ENCODE measurements around the gene STUM. TPM values are rescaled to one million over a fixed set of nuclear protein-coding genes. Genes with fewer than 3 reads are reported as not detected.
"Not testable (repeated sequence)": the region's sequence is repeated elsewhere in the genome, so short reads cannot be mapped to it uniquely, and the experiment has no call there.

Gene STUM
- total RNA-seq, 1 donor from 2014 or later = 24.3 TPM

DNA sequence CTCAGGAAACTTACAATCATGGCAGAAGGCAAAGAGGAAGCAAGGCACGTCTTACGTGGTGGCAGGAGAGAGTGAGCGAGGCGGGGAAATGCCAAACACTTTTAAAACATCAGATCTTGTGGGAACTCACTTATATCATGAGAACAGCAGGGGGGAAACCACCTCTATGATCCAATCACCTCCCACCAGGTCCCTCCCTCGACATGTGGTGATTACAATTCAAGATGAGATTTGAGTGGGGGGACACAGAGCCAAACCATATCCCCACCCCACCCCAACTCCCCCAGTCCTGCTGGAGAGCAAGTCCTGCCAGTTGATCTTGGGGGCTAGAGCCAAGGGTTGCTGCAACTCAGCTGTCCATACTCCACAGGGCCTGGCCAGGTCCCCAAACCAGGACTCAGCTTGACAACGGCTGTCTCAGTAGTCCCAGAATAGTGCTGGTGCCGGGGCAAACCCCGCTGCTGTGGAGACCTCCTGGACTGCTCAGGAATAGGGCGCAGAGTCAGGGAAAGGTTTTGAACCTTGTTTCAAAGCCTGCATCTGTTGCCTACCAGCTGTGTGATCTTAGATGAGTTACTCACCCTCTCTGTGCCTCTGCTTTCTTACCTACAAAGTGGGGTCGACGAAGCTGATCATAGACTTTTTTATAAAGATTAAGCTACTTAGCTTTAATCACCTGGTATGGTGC, 79.5 kb downstream of the STUM start:
- DNase-seq = no peak

DNA sequence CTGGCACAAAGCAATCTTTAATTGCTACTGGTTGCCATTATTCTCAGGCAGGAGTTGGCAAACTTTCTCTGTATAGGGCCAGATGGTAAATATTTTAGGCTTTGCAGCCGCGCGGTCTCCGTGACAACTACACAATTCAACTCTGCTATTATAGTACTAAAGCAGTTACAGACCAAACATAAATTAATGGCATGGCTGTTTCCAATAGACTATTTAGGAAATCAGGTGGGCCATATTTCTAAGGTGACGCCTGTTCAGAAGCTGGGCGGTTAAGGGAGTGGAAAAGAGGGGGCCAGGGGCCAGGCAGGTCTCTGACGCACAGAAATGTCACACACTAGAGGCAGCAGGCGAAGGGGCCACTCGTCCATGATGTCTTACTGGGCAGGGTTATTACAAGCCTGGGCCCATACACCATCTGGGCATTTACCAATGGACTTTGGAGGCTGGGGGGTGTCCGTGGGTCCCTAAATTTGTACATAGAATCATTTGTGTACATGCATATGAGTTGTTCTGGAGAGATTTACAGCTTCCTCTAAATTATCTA, 80.1 kb downstream of the STUM start:
- no peak for DNase-seq

DNA sequence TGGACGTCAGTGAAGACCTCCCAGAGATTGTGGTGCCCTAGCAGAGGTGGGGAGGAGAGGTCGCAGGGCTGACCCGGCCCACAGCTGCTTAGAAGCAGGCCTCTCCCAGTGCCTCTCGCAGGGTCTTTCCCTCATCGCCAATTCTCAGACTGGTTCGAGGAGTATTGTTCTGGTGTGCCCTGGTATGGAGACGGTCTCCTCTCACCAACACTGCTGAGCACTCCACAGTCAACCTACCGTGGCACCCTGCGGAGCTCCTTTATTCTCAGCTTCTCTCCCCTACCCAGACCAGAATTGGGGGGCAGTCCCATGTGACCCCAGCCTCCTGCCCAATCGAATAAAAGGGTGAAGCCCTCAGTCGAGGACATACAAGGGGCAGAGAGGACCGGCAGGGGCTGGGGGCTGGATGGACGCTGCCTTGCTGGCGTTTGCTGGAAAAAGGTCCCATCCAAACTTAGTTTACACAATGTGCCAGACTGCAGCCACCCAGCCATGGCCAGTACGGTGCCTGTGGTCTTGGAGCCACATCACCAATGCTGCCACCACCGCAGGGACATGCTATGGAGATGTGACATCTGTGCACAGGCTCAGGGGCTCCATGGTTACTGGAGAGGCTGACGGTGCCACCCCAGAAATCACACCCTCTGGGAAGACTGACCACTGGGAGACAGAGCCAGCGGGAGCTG, 80.8 kb downstream of the STUM start:
- DNase-seq = no peak

DNA sequence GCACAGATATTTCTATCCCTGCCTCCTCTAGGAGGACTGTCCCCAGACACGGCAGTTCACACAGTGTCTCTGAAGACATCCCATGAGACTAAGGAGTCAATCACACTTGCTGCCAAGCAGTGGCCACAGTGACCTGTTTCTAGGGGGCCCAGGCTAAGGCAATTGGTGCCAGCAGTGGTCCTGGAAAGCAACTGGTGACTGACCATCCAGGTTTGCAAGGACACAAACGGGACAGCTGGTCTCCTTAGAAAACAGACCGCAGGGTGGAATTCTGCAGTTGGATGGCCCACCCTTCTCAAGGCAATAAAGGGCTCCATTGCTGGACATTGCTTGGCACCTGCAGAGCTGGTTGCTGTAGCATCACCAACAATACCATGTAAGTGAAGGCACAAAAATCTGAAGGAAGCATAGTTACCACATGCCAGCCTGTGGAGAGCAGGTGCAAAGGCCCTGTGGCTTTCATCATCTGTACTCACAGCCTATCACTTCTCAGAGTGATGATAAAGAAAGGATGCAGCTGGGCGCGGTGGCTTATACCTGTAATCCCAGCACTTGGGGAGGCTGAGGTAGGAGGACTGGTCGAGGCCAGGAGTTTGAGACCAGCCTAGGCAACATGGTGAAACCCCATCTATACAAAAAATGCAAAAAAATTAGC, 81.5 kb downstream of the STUM start:
- no peak for DNase-seq

DNA sequence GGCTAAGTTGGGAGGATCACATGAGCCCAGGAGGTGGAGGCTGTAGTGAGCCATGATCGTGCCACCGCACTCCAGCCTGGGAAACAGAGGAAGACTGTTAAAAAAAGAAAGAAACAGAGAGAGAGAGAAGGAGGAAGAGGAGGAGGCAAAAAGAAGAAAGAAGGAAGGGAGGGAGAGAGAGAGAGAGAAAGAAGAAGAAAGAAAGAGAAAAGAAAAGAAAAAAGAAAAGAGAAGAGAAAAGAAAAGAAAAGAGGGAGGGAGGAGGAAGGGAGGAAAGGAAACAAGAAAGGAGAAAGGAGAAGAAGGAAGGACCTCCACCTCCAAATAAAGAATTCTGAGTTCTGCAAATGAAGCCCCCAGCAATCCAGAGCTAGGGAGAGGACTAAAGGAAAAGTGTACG, 82.0 kb downstream of the STUM start:
- no peak for DNase-seq

DNA sequence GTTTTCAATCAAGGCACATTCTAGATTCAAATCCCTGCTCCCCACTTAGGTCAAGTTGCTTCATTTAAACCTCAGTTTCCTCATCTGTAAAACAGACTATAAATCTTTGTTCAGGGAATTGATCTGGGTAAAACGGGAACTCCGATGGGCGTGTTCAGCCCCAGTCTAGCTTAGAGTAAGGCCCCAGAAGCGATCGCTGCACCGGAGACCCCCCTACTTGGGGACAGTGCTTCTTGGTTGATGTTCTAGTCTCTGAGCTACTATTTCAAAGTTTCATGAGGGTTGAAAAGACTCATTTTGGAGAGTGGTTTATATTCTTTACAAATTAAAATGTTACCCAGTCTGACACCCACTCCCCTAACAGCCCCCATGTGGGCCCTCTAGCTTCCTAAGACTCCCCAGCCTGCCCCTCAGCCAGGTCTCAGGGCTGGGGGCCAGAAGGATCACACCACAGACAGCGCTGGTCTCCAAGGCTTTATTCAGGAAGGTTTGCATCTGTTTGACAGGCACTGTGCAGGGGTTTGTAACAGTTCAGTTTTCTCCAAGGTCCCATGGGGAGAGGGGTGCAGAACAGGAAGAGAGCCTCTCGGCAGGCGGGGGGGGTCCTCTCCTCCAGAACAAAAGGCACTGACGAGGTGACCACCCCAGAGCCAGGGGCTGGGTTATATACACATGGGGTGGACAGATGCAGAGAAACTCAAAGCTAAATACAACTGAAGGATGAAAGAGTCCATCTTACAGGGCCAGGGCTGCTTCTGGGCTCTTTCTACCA, 82.9 kb downstream of the STUM start:
- DNase-seq = no peak

DNA sequence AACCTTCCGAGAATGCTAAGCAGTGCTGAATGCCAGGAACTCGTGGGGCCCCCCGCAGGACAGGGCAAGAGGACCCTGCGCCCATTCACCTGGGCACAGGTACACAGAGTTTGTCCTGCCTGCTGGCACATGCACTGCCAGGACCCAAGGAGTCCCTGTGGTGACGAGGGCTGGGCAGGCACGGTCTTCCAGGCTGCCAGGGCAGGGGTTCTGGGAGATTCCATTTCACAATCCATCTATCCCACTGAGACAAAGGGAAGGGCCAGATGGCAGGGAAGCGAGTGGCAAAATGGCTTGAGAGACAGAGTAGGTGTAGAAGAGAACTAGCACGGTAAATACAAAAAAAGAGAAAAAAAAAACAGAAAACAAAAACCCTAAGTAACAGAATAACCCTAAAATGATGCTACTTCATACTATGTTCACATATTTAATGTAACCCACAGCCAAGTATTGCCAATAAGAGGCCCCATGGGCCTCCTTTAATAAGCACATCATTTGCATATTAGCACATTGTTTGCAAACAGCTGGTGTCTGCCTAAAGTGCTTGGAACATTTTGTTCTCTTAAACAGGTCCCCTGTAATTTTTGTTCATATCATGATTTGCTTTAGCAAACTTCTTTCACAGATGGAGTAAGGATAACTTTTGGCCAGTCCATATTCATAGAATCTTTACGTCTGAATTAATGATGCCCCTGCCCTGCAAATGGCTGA, 83.8 kb downstream of the STUM start:
- no peak for DNase-seq

DNA sequence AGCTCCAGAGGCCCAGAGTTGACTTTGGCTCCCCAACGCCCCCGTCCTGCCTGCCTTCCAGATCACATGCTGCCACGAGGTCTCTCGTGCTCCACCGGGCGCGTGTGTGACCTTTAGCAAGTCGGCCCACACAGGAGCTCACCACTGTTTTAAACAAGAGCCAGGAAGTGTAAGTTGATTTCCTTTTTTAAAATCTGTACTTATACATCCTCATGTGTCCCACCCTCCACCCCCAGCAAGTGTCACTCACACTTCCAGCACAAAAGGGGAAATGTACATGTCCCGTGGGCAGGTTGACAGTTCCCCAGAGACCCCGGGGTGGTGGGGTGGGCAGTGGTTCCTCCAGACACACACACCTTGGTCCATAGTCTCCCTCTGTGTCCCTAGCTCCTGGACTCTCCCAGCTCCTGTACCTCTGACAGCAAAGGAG, 84.4 kb downstream of the STUM start:
- no peak for DNase-seq

DNA sequence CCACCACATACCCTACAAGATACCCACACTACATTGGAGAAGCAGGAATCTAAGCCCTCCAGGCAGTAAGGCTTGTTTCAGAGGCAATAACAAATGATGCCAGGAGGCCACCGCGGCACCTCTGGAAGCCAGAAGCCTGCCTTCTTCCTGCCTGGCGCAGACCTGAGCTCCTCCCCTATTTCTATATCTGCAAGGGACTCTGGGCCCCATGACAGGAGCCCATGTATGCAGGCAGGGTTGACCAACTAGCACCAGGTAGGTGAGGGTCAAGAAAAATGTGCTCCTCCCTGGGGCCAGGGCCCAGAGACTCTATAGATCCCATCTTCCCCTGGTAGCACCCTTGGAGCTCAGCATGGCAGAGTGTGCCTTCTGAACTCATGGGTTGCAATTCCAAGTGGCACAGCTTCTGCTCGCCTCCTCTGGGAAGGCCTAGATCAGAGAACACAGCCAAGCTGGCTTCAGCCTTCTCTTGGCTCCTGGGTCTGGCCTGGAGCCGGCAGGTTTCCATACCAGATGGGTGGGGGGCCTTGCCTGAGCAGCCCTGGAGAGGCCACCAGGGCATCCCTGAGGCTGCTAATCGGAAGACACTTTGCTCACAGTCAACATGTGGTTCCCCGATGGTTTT, 85.1 kb downstream of the STUM start:
- DNase-seq = no peak

DNA sequence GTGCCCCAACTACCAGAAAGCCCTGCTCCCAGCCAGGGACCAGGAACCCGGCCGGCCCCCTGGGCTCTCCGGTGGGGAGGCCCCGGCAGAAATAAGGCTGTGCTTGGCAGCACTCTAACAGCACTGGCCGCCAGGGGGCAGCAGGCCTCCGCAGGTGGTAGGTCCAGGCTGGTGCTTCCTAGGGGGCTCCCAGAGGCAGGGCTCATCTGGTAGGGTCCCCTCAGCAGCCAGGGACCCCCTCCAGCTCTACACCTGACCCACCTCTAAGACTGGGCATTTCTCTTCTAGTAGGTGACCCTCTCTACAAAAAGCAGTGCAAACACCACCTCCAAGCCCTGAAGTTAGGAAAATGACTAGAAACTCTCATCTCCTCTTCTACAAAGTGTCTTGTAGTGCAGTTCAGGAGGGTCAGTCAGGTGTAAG, 85.6 kb downstream of the STUM start:
- DNase-seq = peak; percentile 41

DNA sequence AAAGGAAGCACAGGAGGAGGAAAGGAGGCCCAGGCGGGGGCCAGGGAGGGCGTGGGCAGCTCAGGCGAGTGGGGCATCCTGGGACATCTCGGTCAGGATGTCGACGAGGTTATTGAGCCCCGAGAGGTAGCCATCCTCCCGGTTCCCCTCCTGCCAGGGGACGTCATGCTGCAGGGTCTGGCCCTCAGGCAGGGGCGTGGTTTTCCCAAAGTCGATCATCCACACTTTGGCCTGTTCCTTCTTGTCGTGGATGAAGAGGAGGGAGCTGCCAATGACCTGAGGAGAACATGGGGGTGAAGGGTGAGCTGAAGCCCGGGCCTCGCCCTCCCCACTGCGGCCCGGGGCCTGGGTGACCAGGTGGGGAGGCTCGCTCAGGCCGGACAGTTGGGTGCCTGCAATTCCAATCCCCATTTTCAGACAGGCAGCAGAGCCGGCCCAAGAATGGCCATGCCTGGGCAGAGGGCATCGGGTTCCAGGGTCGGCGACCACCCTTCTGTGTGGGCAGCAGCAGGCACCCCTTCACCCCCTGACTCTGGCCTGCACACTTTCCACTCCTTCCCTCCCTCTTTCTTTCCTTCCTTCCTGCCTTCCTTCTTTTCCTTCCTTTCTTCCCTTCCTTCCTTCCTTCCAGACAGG, 86.2 kb downstream of the STUM start:
- DNase-seq = no peak

DNA sequence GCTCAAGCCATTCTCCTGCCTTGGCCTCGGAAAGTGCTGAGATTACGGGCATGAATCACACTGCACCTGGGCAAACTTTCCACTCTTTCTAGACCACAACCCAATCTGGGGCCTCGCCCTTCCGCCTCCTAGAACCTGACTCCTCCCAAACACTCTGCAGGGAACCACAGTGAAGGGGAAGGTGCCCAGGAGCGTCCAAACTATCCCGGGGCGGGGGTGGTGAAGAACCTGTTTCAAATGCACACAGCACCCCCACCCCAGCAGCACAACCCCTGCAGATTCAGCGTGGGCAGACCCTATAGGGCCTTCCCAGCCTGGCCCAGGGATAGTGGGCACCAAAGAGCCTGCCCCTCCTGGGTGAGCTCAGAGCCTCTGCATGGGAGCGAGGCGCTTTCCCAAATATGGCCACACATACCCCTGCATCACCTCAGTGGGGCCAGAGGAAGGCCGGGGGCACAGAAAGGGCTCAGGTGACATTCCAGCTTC, 86.9 kb downstream of the STUM start:
- no peak for DNase-seq

DNA sequence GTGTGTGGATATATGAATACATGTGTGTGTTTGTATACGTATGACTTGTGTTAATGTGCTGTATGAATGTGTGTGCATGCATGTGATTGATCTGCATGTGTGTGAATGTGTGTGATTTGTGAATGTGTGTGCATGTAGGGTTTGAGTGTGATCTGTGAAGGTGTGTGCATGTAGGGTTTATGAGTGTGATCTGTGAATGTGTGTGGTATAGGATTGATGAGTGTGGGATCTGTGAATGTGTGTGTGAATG, 88.2 kb downstream of the STUM start:
- DNase-seq = no peak

DNA sequence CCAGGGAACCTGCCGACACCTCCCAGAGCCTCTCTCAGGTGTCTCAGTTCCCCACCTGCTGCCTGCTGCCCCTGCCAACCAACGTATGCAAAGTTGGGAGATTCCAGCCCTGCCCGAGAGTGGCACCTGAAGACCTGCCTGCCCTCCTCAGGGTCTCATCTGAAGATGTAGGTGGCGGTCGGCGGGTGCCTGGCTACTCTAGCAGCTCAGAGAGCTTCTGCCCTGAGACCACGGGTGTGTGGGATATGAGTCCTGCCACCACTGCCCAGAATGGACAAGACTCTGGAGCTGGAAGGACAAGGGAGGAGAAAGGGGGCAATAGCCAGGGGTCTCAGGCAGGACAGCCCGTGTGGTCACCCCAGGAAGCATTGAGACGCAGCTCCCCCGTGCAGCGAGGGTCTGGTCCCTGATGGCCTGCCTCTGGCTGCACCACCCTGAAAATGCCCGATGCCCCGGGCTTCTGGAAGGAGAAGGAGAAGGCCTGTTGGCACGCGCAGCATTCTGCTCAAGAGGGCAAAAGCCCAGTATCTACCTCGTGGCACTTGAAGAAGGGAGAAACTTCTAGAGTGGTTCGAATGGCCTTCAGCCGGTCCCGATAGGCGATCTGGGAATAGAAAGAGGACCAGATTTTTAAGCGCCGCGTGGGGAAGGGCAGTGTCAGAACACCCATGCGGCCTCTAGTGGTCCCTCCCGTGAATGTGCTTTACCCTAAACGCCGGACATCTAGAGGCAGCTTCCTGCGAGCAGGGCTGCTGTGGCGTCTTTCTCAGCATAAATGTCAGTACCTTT, 88.8 kb downstream of the STUM start:
- no peak for DNase-seq

DNA sequence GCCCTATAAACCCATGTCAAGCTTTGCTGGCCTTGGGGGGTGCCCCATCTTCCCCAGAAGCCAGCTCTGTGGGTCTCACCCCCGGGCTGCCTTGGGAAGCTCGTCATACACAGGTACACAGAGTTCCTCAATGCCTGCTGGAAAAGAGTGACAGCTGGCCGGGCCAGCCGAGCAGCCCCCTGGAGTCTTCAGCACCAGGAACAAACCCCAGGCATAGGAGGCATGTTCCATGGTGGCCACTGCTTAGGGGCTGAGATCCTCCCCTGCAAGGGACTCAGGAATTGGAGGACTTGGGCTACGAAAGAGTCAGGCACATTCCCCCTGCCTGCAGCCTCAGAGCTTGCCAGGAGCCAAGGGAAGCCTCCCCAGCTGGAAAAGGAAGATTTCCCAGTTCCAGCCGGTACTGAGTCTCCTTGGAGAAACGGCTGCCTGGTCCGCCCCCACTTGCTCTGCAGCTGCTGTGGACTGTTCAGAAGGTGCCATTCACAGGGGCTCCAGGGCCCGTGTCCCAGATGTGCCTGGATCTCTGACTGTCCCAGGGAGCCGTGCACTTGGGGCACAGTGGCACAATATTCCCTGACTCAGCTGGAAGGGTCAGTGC, 89.5 kb downstream of the STUM start:
- peak; percentile 58 for DNase-seq

DNA sequence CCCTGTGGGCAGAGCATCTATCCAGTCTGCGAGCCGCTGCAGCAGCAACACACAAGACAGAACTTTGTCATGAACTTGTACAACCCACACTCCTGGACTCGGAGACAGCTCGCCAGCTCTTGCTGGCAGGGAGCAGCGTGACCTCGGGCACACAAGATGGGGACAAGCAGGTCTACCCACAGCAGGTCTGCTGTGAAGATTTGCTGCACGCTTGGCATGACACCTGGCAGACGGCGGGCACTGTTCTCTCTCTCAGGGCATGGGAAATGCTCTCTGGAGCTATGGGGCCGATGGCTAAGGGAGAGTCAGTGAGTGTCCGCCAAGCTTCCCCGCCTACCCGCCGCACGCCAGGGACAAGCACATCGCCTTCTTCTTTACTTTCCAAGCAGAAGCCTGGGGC, 90.0 kb downstream of the STUM start:
- peak; percentile 45 for DNase-seq

DNA sequence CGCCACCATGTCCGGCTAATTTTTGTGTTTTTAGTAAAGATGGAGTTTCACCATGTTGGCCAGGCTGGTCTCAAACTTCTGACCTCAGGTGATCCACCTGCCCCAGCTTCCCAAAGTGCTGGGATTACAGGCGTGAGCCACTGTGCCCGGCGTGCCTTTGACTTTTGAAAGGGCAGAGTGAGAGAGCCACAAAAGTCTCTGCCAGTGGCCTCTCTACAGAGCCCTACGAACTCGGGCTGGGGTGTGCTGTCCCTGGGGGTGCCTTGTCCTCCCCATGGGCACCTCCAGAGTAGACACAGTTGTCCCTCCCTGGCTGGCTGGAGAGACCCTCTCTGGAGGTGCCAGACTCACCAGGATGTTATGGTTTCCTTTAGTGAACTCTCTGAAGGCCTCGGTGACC, 90.6 kb downstream of the STUM start:
- not testable (repeated sequence) for DNase-seq

DNA sequence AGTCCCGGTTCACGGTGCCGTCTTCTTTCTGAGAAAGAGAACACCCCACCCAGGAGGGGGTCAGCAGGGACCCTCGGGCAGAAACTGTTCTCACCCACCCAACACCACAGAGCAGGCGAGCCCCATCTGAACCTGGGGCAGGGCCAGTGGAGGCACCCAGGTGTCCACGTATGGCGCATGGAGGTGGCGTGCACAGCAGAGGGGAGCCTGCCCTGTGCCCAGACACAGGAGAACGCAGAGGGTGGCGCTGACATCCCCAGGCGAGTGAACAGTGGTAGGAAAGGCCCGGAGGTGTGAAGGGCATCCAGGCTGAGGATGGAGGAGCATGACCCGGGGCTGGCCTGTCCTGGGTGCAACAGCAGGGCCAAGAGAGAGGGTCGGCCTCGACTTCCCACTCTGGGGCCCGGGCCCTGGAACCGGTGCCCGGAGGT, 91.1 kb downstream of the STUM start:
- DNase-seq = no peak

DNA sequence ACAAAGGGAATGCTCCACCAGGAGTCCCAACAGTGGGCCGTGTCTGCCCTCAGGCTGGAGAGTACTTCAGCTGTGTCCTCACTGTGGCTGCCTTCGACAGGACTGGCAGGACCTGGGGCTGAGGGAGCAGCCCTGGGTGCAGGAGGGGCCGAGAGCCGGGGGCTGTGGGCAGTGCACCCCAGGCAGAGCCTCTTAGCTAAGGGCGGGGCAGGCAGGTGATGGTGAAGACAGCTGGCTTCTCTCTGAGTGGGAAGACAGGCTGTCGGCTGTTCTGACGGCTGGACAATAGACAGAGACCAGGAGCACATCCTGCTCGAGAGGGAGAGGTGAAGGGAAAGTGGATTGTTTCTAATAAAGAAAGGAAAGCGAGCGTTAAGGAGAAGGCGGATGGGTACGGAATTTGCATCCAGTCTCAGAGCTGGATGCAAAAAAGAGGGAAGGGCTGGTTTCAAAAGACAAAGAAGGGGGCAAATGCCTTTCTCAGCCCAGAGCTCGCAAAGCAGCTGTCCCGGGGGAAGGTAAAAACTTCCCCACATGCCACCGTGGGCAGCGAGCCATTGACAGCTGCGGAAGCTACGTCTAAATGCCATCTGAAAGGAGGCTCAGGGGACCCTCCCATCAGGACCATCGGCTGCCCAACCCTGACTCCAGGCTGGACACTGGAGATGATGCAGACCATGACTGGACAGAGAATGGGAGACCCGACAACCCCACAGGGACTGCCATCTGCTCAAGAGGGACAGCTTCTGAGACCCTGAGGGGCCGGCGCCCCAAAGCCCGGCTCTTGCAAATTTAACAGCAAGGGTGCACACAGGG, 92.0 kb downstream of the STUM start:
- DNase-seq = no peak
